ENCODE measurements around the gene SPIRE1.

Gene SPIRE1

DNA sequence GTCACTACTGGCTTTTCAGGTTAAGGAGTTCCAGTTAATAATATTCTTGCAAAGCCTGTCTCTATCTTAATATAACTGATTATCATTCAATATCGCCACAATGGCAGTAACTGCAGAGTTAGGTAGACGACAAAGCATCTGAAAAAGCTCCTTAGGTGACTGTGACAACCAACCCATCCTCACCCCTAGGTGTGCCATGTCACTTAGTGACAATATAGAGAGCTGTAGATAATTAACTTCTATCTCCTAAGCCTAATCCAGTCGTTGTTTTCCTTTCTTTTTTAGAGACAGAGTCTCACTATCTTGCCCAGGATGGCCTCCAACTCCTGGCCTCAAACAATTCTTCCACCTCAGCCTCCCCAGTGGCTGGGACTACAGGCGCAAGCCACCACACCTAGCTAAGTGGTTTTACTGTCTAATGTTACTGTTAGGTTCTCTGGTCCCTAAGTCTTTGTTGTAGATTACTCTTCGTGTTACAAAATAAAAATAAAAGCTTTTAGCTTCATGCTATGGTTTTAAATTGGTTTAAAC lies 65.2 kb downstream of the SPIRE1 start:
- H3K9ac ChIP-seq (ENCODE audit: low read length) = no peak overlapping the region
- no peaks in the 10 kb centered on the region for H3K4me1 ChIP-seq (ENCODE audit: insufficient read depth, low read length, severe bottlenecking)
- no peak overlapping the region for H3K4me2 ChIP-seq (ENCODE audit: low read length)
- H3K36me3 ChIP-seq (ENCODE audit: insufficient read depth, low read length) = no peaks in the 10 kb centered on the region
- no peaks in the 10 kb centered on the region for H3K79me2 ChIP-seq (ENCODE audit: insufficient read depth, low read length)
- no peaks in the 10 kb centered on the region for H3K27me3 ChIP-seq (ENCODE audit: insufficient read depth, low read length)
- H3K4me3 ChIP-seq (ENCODE audit: low read depth, low read length, poor library complexity, severe bottlenecking) = no peak overlapping the region
- H4K20me1 ChIP-seq (ENCODE audit: insufficient read depth, low read length) = no peaks in the 10 kb centered on the region
- H3F3A ChIP-seq (ENCODE audit: insufficient read depth, low read length) = no peaks in the 10 kb centered on the region
- no peak overlapping the region for H2AFZ ChIP-seq (ENCODE audit: low read length)
- TF ChIP-seq, protein P1, sequence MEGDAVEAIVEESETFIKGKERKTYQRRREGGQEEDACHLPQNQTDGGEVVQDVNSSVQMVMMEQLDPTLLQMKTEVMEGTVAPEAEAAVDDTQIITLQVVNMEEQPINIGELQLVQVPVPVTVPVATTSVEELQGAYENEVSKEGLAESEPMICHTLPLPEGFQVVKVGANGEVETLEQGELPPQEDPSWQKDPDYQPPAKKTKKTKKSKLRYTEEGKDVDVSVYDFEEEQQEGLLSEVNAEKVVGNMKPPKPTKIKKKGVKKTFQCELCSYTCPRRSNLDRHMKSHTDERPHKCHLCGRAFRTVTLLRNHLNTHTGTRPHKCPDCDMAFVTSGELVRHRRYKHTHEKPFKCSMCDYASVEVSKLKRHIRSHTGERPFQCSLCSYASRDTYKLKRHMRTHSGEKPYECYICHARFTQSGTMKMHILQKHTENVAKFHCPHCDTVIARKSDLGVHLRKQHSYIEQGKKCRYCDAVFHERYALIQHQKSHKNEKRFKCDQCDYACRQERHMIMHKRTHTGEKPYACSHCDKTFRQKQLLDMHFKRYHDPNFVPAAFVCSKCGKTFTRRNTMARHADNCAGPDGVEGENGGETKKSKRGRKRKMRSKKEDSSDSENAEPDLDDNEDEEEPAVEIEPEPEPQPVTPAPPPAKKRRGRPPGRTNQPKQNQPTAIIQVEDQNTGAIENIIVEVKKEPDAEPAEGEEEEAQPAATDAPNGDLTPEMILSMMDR (IDR thresholded peaks at IDR 0.05; ENCODE audit: low read length) = no peak
- no peak for TF ChIP-seq EZH2 (IDR thresholded peaks at IDR 0.05; ENCODE audit: borderline replicate concordance, low read length)
- H3K27ac ChIP-seq (ENCODE audit: low read depth, low read length, poor library complexity, severe bottlenecking) = no peak overlapping the region
- no peaks in the 10 kb centered on the region for H3K9me3 ChIP-seq (ENCODE audit: low read length)
- H3K9me2 ChIP-seq (ENCODE audit: low read depth, low read length) = no peaks in the 10 kb centered on the region

DNA sequence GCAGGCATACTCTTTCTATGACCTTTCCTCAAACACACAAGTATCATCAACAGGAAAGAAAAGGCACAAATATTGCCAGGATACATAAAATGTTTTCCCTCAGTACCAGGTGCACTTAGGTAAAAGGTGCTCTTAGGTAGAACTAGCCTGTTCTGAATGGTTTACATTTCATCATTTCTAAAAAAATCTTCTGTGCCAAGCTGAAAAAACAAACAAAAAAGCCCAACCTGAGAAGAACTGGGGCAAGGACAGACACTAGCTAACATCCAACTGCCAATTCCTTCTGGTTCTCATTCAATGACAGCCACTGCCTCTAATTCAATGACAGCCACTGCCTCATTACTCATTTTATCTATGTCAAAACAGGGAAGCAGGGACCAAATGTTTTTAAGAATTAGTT lies 68.5 kb downstream of the SPIRE1 start:
- no peaks in the 10 kb centered on the region for H3K9me2 ChIP-seq (ENCODE audit: low read depth, low read length)
- H3K9me3 ChIP-seq (ENCODE audit: low read length) = no peaks in the 10 kb centered on the region
- TF ChIP-seq, protein P1 (IDR thresholded peaks at IDR 0.05; ENCODE audit: low read length) = no peak
- TF ChIP-seq EZH2 (IDR thresholded peaks at IDR 0.05; ENCODE audit: borderline replicate concordance, low read length) = no peak
- no peak overlapping the region for H2AFZ ChIP-seq (ENCODE audit: low read length)
- H3K36me3 ChIP-seq (ENCODE audit: insufficient read depth, low read length) = no peaks in the 10 kb centered on the region
- H3K27me3 ChIP-seq (ENCODE audit: insufficient read depth, low read length) = no peaks in the 10 kb centered on the region
- H3K9ac ChIP-seq (ENCODE audit: low read length) = no peak overlapping the region
- H3K4me1 ChIP-seq (ENCODE audit: insufficient read depth, low read length, severe bottlenecking) = no peaks in the 10 kb centered on the region
- H4K20me1 ChIP-seq (ENCODE audit: insufficient read depth, low read length) = no peaks in the 10 kb centered on the region
- no peaks in the 10 kb centered on the region for H3K79me2 ChIP-seq (ENCODE audit: insufficient read depth, low read length)
- no peaks in the 10 kb centered on the region for H3F3A ChIP-seq (ENCODE audit: insufficient read depth, low read length)
- no peak overlapping the region for H3K4me3 ChIP-seq (ENCODE audit: low read depth, low read length, poor library complexity, severe bottlenecking)
- H3K27ac ChIP-seq (ENCODE audit: low read depth, low read length, poor library complexity, severe bottlenecking) = no peak overlapping the region
- H3K4me2 ChIP-seq (ENCODE audit: low read length) = no peak overlapping the region

DNA sequence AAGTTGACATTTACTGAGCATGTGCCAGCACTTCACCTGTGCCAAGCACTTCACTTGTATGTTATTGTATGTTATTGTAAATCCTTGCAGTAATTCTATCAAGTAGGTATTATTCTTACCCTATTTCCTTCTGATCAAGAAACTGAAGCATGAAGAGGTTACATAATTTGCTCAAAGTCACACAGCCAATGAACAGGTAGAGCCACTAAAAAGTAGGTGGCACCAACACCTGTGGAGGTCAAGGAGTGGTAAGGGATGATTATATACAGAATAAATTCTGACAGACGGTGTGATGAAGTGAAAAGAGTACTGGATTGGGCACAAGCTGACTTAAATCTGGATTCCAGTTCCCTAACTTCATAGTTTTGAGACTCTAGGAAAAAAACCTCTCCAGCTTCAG lies 71.0 kb downstream of the SPIRE1 start:
- Histone ChIP-seq H3K79me2 (ENCODE audit: insufficient read depth, low read length) (no peaks in the 10 kb centered on the region), H3K9me2 (ENCODE audit: low read depth, low read length) (no peaks in the 10 kb centered on the region), H3K4me3 (ENCODE audit: low read depth, low read length, poor library complexity, severe bottlenecking) (no peak overlapping the region), H3K9ac (ENCODE audit: low read length) (no peak overlapping the region), H3K9me3 (ENCODE audit: low read length) (no peaks in the 10 kb centered on the region), H3F3A (ENCODE audit: insufficient read depth, low read length) (no peaks in the 10 kb centered on the region), H4K20me1 (ENCODE audit: insufficient read depth, low read length) (no peaks in the 10 kb centered on the region), H3K4me1 (ENCODE audit: insufficient read depth, low read length, severe bottlenecking) (no peaks in the 10 kb centered on the region), H3K27ac (ENCODE audit: low read depth, low read length, poor library complexity, severe bottlenecking) (no peak overlapping the region), H3K4me2 (ENCODE audit: low read length) (no peak overlapping the region), H3K36me3 (ENCODE audit: insufficient read depth, low read length) (no peaks in the 10 kb centered on the region), H3K27me3 (ENCODE audit: insufficient read depth, low read length) (no peaks in the 10 kb centered on the region), H2AFZ (ENCODE audit: low read length) (no peak overlapping the region)
- TF ChIP-seq, protein P1 (IDR thresholded peaks at IDR 0.05; ENCODE audit: low read length) = no peak
- TF ChIP-seq EZH2 (IDR thresholded peaks at IDR 0.05; ENCODE audit: borderline replicate concordance, low read length) = no peak
